Naive thymus-derived CD4-positive, alpha-beta T cell (primary cell): ENCODE data around the gene ARMC5. TPM values are rescaled to one million over a fixed set of nuclear protein-coding genes. Genes with fewer than 3 reads are reported as not detected.

Source experiments
- ATAC-seq: fragments of 150-1000 bp; cut with Tn5 transposase; 2 replicates; pipeline ENCODE4 v1.10.0; 2021; ENCODE audit warnings: mild to moderate bottlenecking, moderate library complexity
- CTCF ChIA-PET: fragments of 350-600 bp; sonication (Branson Sonifier 250); formaldehyde crosslinking; loops from one replicate; lab custom pipeline; 2021; ENCODE audit warnings: antibody characterized with exemption; lab: Charles Lee
- POLR2A ChIA-PET: fragments of 350-600 bp; sonication (Branson Sonifier 250); formaldehyde crosslinking; loops from one replicate; lab custom pipeline; 2021; ENCODE audit warnings: antibody characterized with exemption, inconsistent platforms; lab: Charles Lee
- DNase-seq, 9 donors: peaks; one replicate each; pipeline versions ENCODE4 v3.0.0 to v3.0.0-alpha.2; 2020 to 2022; ENCODE audit warnings: mixed read lengths in 1 of 9
- H3K27ac ChIP-seq: one replicate; pipeline ENCODE4 v1.7.0; 2013; ENCODE audit warnings: mild to moderate bottlenecking, low read depth, low read length, moderate library complexity
- H3K27me3 ChIP-seq, 2 donors: one replicate each; pipeline ENCODE4 v1.7.0; 2013; ENCODE audit warnings: low read length in 2 of 2, mild to moderate bottlenecking in 2 of 2, moderate library complexity in 2 of 2; ENCODE audit not compliant: control insufficient read depth in 2 of 2, insufficient read depth in 2 of 2
- H3K36me3 ChIP-seq, 3 experiments: 1 replicate in 2 of 3; 2 replicates in 1 of 3; pipeline ENCODE4 v1.7.0; 2013; ENCODE audit warnings: low read length in 3 of 3, mild to moderate bottlenecking in 3 of 3, moderate library complexity in 1 of 3; ENCODE audit not compliant: insufficient read depth in 3 of 3, control insufficient read depth in 2 of 3
- H3K4me1 ChIP-seq, 2 donors: one replicate each; pipeline ENCODE4 v1.7.0; 2013; ENCODE audit warnings: low read length in 2 of 2, mild to moderate bottlenecking in 2 of 2, moderate library complexity in 1 of 2; ENCODE audit not compliant: control insufficient read depth in 2 of 2, insufficient read depth in 2 of 2
- H3K4me3 ChIP-seq: 2 replicates; pipeline ENCODE4 v1.7.0; 2013; ENCODE audit warnings: mild to moderate bottlenecking, low read length
- H3K9me3 ChIP-seq, 3 experiments: 1 replicate in 2 of 3; 2 replicates in 1 of 3; pipeline ENCODE4 v1.7.0; 2013; ENCODE audit warnings: low read length in 3 of 3; ENCODE audit not compliant: control insufficient read depth in 2 of 3
- H3K27ac Mint-ChIP-seq, 9 donors: one replicate each; pipeline ENCODE4 v1.8.0; 2020 to 2022; ENCODE audit warnings: mixed read lengths in 9 of 9, mild to moderate bottlenecking in 8 of 9, moderate library complexity in 5 of 9, inconsistent platforms in 2 of 9
- H3K27me3 Mint-ChIP-seq, 5 donors: one replicate each; pipeline ENCODE4 v1.8.0; 2021 to 2022; ENCODE audit warnings: mixed read lengths in 5 of 5, mild to moderate bottlenecking in 1 of 5
- H3K36me3 Mint-ChIP-seq, 5 donors: one replicate each; pipeline ENCODE4 v1.8.0; 2020 to 2022; ENCODE audit warnings: mixed read lengths in 5 of 5, mild to moderate bottlenecking in 3 of 5, inconsistent platforms in 1 of 5
- H3K4me1 Mint-ChIP-seq, 7 donors: one replicate each; pipeline ENCODE4 v1.8.0; 2020 to 2022; ENCODE audit warnings: mixed read lengths in 7 of 7, mild to moderate bottlenecking in 3 of 7, inconsistent platforms in 1 of 7
- H3K4me3 Mint-ChIP-seq, 10 donors: one replicate each; pipeline ENCODE4 v1.8.0; 2020 to 2022; ENCODE audit warnings: mild to moderate bottlenecking in 10 of 10, mixed read lengths in 10 of 10, moderate library complexity in 6 of 10, inconsistent platforms in 2 of 10
- H3K9me3 Mint-ChIP-seq, 11 donors: one replicate each; pipeline ENCODE4 v1.8.0; 2020 to 2022; ENCODE audit warnings: mixed read lengths in 11 of 11, mild to moderate bottlenecking in 4 of 11, inconsistent platforms in 1 of 11, moderate library complexity in 1 of 11
- intact Hi-C, 2 donors: fragments of 100-400 bp; cut with micrococcal nuclease; formaldehyde crosslinking; loops; one replicate each; pipeline ENCODE4 v1.15.1; 2023
- polyA plus RNA-seq, 2 donors: library from polyadenylated mRNA; unstranded; fragments of 300-500 nt; fragmentation: Illumina TruSeq; gene quantifications; one replicate each; pipeline ENCODE4 v1.2.3, GENCODE V29; 2021
- total RNA-seq, 6 experiments: library from RNA in 5 of 6; stranded (reverse) in 5 of 6; gene quantifications; 1 replicate in 5 of 6; 2 replicates in 1 of 6; pipeline ENCODE4 v1.2.3 and lab custom pipeline; 2021 to 2026

The ARMC5 gene
- total and polyA plus RNA-seq, 7 experiments from 2014 or later = 6.2 to 14.4 (median 11.5) TPM

DNA sequence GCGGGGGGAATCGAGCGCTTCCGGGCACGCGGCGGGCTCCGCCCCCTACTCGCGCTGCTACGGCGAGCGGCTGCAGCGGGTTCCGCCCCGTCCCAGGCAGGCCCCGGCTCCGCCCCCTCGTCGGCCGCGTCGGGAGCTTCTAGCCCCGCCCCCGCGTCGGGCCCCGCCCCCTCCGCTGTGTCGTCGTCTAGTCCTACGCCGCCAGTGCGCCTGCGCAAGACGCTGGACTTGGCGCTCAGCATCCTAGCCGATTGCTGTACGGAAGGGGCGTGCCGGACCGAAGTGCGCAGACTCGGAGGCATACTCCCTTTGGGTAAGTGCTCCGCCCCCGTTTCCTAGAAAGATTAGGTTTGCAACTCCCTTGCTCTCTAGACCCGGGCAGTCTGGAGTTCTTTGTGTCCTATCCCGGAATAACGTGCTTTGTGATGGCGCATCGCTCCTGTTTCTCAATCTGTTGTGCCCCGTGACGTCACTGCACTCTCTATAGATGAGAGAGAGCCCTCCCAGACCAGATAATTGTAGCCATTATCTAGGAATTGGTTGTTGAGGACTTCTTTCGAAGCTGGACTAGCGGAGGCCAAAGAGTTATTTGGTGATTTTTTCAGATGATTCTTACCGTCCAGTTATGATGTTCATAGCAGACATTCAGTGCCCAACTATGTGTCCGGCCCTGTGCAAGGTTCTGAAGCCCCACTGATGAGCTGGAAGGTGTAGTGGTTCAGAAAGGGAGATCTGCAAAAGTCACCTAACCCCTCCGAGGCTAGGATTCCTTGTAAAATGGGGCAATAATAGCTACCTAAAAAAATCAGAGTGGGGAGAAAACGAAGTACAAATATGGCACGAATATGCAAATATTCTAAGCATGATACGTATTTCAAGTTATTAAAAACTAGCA is 633 bp downstream of the ARMC5 start:
- Mint-ChIP-seq H3K4me1 (peaks cover 25 to 50% (median 45%) of the 10 kb centered on the region in 7 donors), H3K4me3 (peak overlapping the region; percentile 88 to 96 (median 94)), H3K36me3 (peaks cover 4 to 15% (median 7%) of the 10 kb centered on the region in 5 donors), H3K27me3 (no peaks in the 10 kb centered on the region), H3K9me3 (peaks cover 0 to 2% (median 0%) of the 10 kb centered on the region in 11 donors), H3K27ac (peak overlapping the region; percentile 94 to 99 (median 98))
- peak; percentile 91 for ATAC-seq
- ChIA-PET CTCF (interaction anchor here (0.6 to 3.4 kb wide), 8 partner anchors 8 to 614 kb away, joined by 3 to 17 read pairs (median 4); partner anchors contain the start of gene ZNF843), POLR2A (interaction anchor here (0.6 to 5.2 kb wide), 30 partner anchors 10 to 881 kb away, joined by 3 to 69 read pairs (median 6); partner anchors contain the start of genes COX6A2, FUS, KAT8 and RUSF1)
- H3K36me3 ChIP-seq = peaks cover 0 to 17% (median 0%) of the 10 kb centered on the region in 3 experiments
- intact Hi-C loops = loop anchor here (1.0 to 5.0 kb wide), 26 partner anchors 16 to 801 kb away; partner anchors contain the start of genes BCKDK (in 2 of the 2), FUS (in 2 of the 2), RUSF1 (in 2 of the 2) and ZNF646 (in 2 of the 2)
- H3K27ac ChIP-seq = peak overlapping the region; percentile 95
- peak overlapping the region; percentile 87 for H3K4me3 ChIP-seq
- no peaks in the 10 kb centered on the region for H3K27me3 ChIP-seq
- no peaks in the 10 kb centered on the region for H3K9me3 ChIP-seq
- DNase-seq = peak; percentile 99 to 100 (median 100)
- H3K4me1 ChIP-seq = peaks cover 32 to 37% of the 10 kb centered on the region in 2 donors

- peak in 5 of 9 donors; percentile 37 to 53 (median 42) for DNase-seq
- peaks cover 0 to 19% (median 2%) of the 10 kb centered on the region in 3 experiments for H3K36me3 ChIP-seq
- peak overlapping the region; percentile 94 to 99 (median 97) for H3K27ac Mint-ChIP-seq
- H3K27me3 ChIP-seq = no peaks in the 10 kb centered on the region
- ChIA-PET POLR2A (interaction anchor here (0.6 to 5.2 kb wide), 19 partner anchors 9 to 647 kb away, joined by 3 to 69 read pairs (median 6); partner anchors contain the start of genes FUS, RUSF1, STX4 and ZNF267), CTCF (interaction anchor here (0.6 to 1.9 kb wide), 7 partner anchors 9 to 848 kb away, joined by 3 to 17 read pairs (median 4); no protein-coding TSS in a partner anchor)
- H3K4me1 Mint-ChIP-seq = peaks cover 19 to 43% (median 38%) of the 10 kb centered on the region in 7 donors
- peak overlapping the region in 9 of 10 donors; percentile 88 to 96 (median 94) for H3K4me3 Mint-ChIP-seq
- peaks cover 4 to 22% (median 11%) of the 10 kb centered on the region in 5 donors for H3K36me3 Mint-ChIP-seq
- no peaks in the 10 kb centered on the region for H3K27me3 Mint-ChIP-seq
- no peaks in the 10 kb centered on the region for H3K9me3 ChIP-seq
- ATAC-seq = no peak
- peak overlapping the region; percentile 58 for H3K4me3 ChIP-seq
- intact Hi-C loops = loop anchor here in 1 of 2 donors (1.0 kb wide), 1 partner anchor 235 kb away; no protein-coding TSS in a partner anchor
- H3K9me3 Mint-ChIP-seq = peaks cover 0 to 2% (median 0%) of the 10 kb centered on the region in 11 donors
- peak overlapping the region; percentile 95 for H3K27ac ChIP-seq
- peaks cover 28 to 31% of the 10 kb centered on the region in 2 donors for H3K4me1 ChIP-seq
Measured at GRCh38 chr16:31460582-31461002, 1.3 kb downstream of the ARMC5 start.

DNA sequence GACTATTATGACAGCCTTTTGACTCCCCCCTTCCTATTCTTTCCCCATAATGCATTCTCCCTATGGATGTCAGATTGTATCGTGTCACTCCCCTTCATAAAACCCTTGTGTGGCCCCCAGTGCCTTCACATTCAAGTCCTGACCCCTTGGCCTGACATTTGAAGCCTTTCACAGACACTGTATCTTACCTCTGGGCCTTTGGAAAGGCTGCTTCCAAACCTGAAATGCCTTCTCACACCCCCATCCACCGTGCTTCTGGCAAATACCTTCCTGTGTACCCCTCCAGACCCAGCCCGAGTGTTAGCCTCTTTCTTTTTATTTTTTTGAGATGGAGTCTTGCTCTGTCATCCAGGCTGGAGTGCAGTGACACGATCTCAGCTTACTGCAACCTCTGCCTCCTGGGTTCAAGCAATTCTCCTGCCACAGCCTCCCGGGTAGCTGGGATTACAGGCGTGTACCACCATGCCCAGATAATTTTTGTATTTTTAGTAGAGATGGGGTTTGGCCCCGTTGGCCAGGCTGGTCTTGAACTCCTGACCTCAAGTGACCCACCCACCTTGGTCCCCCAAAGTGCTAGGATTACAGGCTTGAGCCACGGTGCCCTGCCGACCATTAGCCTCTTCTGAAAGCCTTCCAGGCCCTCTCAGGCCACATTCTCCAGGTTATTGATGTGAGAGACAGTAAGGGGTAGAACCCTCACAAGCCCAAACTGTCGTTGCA is 2.1 kb downstream of the ARMC5 start:
- peaks cover 0 to 2% (median 0%) of the 10 kb centered on the region in 11 donors for H3K9me3 Mint-ChIP-seq
- DNase-seq (no peak), ATAC-seq (no peak)
- H3K27me3 Mint-ChIP-seq = no peaks in the 10 kb centered on the region
- H3K4me3 ChIP-seq = no peak overlapping the region
- CTCF ChIA-PET = interaction anchor here (0.6 to 1.6 kb wide), 6 partner anchors 9 to 849 kb away, joined by 3 to 17 read pairs (median 4); no protein-coding TSS in a partner anchor
- peak overlapping the region in 8 of 9 donors; percentile 10 to 99 (median 77) for H3K27ac Mint-ChIP-seq
- POLR2A ChIA-PET = interaction anchor here (0.9 to 5.2 kb wide), 12 partner anchors 9 to 559 kb away, joined by 3 to 69 read pairs (median 6); partner anchors contain the start of genes RUSF1, STX4, ZNF646 and ZNF668
- H3K27me3 ChIP-seq = no peaks in the 10 kb centered on the region
- H3K4me3 Mint-ChIP-seq = peak overlapping the region in 4 of 10 donors; percentile 39 to 96 (median 51)
- peaks cover 27 to 28% of the 10 kb centered on the region in 2 donors for H3K4me1 ChIP-seq
- peaks cover 0 to 27% (median 3%) of the 10 kb centered on the region in 3 experiments for H3K36me3 ChIP-seq
- H3K9me3 ChIP-seq = no peaks in the 10 kb centered on the region
- H3K27ac ChIP-seq = no peak overlapping the region
- H3K36me3 Mint-ChIP-seq = peaks cover 4 to 24% (median 12%) of the 10 kb centered on the region in 5 donors
- intact Hi-C loops = no loop called here
- peaks cover 17 to 37% (median 31%) of the 10 kb centered on the region in 7 donors for H3K4me1 Mint-ChIP-seq

DNA sequence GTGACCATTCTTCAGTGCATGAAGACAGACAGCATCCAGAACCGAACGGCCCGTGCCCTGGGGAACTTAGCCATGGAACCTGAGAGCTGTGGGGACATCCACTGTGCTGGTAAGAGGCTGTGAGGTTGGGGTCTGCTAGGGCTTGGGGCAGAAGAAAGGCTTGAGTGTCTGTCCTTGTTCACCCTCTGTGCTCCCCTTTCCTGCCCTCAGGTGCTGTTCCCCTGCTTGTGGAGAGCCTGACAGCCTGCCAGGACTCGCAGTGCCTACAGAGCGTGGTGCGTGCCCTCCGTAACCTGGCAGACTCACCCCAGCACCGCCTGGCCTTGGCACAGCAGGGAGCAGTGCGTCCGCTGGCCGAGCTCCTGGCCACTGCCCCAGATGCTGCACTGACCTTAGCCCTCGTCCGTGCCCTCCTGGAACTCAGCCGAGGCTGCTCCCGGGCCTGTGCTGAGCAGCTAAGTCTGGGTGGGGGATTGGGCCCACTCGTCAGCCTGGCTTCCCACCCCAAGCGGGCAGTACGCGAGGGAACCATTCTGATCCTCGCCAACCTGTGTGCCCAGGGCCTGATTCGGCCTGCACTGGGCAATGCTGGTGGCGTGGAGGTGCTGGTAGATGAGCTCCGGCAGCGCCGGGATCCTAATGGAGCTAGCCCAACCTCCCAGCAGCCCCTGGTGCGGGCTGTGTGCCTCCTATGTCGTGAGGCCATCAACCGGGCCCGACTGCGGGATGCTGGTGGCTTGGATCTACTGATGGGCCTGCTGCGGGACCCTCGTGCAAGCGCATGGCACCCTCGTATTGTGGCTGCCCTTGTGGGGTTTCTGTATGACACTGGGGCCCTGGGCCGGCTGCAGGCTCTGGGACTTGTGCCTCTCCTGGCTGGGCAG is 2.9 kb downstream of the ARMC5 start:
- no peak overlapping the region for H3K4me3 Mint-ChIP-seq

GRCh38 chr16:31464348-31464769 is 5.1 kb downstream of the ARMC5 start:
- no peak overlapping the region for H3K4me3 Mint-ChIP-seq
- ATAC-seq (no peak), DNase-seq (no peak)
- peaks cover 20 to 41% (median 24%) of the 10 kb centered on the region in 7 donors for H3K4me1 Mint-ChIP-seq
- Histone ChIP-seq H3K9me3 (no peaks in the 10 kb centered on the region), H3K36me3 (peaks cover 0 to 35% (median 3%) of the 10 kb centered on the region in 3 experiments), H3K4me1 (peaks cover 17 to 18% of the 10 kb centered on the region in 2 donors), H3K27me3 (no peaks in the 10 kb centered on the region), H3K4me3 (no peak overlapping the region), H3K27ac (no peak overlapping the region)
- H3K9me3 Mint-ChIP-seq = no peaks in the 10 kb centered on the region
- intact Hi-C loops = no loop called here
- H3K36me3 Mint-ChIP-seq = peaks cover 4 to 30% (median 10%) of the 10 kb centered on the region in 5 donors
- ChIA-PET CTCF (no interaction called here), POLR2A (no interaction called here)
- H3K27me3 Mint-ChIP-seq = no peaks in the 10 kb centered on the region
- H3K27ac Mint-ChIP-seq = no peak overlapping the region

More for the DNA sequence above, 2.9 kb downstream of the ARMC5 start:
- ATAC-seq (no peak), DNase-seq (no peak)
- Histone ChIP-seq H3K4me3 (no peak overlapping the region), H3K4me1 (peaks cover 25 to 26% of the 10 kb centered on the region in 2 donors), H3K27me3 (no peaks in the 10 kb centered on the region), H3K27ac (no peak overlapping the region), H3K36me3 (peaks cover 0 to 35% (median 3%) of the 10 kb centered on the region in 3 experiments), H3K9me3 (no peaks in the 10 kb centered on the region)
- intact Hi-C loops = no loop called here
- CTCF ChIA-PET = interaction anchor here (0.6 kb wide), 1 partner anchor 365 kb away, joined by 6 read pairs; no protein-coding TSS in a partner anchor
- Mint-ChIP-seq H3K27me3 (no peaks in the 10 kb centered on the region), H3K4me1 (peaks cover 24 to 34% (median 28%) of the 10 kb centered on the region in 7 donors), H3K27ac (peak overlapping the region in 1 of 9 donors; percentile 23), H3K36me3 (peaks cover 4 to 29% (median 12%) of the 10 kb centered on the region in 5 donors), H3K9me3 (peaks cover 0 to 2% (median 0%) of the 10 kb centered on the region in 11 donors)
- POLR2A ChIA-PET = no interaction called here
